HG03045 (cell line): ENCODE data around the gene S1PR1.
"Not testable (repeated sequence)": the region's sequence is repeated elsewhere in the genome, so short reads cannot be mapped to it uniquely, and the experiment has no call there.

Experiments used
- ATAC-seq: cut with Tn5 transposase; IDR thresholded peaks from one replicate; pipeline ENCODE4 v1.9.1; 2021; ENCODE audit warnings: mild to moderate bottlenecking, moderate library complexity; ENCODE audit not compliant: unreplicated experiment

Gene S1PR1

DNA sequence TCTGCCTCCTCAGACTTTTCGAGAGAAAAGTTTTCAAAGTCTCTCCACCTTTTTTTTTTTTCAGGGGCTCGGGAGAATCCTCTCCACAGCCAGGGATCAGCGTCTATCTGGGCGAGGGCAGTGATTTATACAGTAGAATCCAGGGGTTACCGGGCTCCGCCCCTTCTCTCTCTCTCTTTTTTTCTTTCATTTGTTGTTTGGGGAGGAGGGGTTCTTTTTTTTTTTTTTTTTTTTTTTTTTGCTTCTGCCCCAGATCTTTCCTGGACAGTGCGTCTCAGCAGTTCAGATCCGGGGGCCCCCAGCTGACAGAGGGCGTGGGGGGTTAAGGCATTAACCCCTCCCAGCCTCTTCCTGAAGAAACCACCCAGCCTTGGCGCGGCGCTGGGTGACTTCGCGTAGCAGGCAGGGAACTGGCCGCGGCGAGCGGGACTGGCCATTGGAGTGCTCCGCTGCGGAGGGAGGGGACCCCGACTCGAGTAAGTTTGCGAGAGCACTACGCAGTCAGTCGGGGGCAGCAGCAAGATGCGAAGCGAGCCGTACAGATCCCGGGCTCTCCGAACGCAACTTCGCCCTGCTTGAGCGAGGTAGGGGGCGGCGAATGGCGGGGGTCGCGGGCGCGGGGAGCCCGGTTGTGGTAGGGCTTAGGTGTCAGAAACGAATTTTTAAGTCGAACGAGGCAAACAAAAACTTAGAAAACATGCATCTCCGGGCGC is at the start of gene S1PR1:
Gene S1PR1, plus strand, starts transcription at position 504 of the 713 bp plus-strand sequence. CDS start 1,966 bp downstream, outside the sequence.
- ATAC-seq: peak; percentile 29

DNA sequence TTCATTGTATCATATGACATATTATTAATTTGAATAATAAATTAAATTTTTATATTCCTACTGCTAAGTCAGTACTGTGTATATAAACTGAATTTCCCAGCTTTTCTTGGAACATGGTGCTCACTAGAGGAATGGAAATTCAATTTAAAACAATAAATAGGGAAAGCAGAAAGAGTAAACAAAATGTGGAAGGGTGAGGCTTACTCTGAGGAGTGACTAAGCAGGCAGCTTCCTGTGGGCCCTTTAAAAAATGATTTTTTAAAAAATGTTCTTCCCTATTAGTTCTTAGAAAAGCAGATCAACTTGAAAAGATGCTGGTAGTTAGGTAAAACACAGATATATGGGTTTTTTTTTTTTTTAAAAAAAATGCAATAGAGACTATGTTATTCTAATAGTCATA is 49.5 kb upstream of the S1PR1 start:
- ATAC-seq: no peak

DNA sequence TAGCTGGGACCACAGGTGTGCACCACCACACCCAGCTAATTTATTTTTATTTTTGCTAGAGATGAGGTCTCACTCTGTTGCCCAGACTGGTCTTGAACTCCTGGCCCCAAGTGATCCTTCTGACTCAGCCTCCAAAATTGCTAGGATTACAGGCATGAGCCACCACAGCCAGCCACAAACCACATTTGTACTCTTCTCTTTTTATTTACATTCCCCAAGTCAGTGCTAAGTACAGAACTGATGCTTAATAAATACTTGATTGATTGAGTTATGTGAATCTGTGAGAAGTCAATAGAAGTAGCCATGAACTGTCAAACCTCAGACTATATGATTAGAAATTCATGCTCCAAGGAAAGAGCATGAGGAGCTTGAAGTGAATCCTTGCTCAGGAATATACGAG is 48.5 kb upstream of the S1PR1 start:
- ATAC-seq: no peak

DNA sequence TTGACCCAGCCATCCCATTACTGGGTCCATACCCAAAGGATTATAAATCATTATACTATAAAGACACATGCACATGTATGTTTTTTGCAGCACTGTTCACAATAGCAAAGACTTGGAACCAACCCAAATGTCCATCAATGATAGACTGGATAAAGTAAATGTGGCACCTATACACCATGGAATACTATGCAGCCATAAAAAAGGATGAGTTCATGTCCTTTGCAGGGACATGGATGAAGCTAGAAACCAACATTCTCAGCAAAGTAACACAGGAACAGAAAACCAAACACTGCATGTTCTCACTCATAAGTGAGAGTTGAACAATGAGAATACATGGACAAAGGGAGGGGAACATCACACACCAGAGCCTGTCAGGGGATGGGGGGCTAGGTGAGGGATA is 47.9 kb upstream of the S1PR1 start:
- ATAC-seq: not testable (repeated sequence)

DNA sequence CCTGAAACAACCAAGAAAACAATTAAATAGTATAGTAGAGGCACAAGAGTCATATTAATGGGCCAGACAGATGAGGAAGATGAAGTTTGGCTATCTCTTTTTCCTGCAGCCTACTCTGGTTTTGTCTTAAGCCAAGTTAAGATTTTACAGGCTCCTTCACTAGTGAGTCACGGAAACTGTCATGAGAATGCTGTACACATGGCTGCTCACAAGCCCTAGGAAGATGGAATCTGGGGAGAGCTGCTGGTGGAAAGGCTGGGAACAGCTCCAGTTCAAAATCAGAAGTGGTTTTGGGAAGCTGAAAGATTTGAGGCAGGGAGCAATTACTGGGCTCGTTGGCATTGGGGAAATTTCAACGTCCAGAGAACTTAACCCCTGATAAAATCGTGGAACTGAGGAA is 46.4 kb upstream of the S1PR1 start:
- no peak for ATAC-seq

GRCh38 chr1:101191049-101191448 is 45.8 kb upstream of the S1PR1 start:
- no peak for ATAC-seq

- no peak for ATAC-seq
Measured at GRCh38 chr1:101193733-101194169, 43.1 kb upstream of the S1PR1 start.

DNA sequence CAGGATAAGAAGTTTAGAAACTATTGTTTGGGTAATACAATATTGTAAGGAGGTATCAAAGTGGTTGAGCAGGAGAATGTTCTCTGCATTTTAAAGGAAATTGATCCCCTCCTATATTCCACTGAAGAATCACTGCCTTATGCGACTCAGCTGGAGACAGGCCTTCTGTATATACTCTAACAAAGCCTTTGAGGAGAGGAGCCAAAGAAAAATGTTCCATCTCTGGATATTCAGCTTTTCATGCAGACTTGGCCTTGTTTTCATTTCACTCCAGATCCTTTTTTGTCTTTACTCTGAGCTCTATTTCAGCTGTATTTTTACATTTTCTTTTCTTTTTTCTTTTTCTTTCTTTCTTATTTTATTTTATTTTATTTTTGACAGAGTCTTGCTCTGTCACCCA is 42.1 kb upstream of the S1PR1 start:
- no peak for ATAC-seq

DNA sequence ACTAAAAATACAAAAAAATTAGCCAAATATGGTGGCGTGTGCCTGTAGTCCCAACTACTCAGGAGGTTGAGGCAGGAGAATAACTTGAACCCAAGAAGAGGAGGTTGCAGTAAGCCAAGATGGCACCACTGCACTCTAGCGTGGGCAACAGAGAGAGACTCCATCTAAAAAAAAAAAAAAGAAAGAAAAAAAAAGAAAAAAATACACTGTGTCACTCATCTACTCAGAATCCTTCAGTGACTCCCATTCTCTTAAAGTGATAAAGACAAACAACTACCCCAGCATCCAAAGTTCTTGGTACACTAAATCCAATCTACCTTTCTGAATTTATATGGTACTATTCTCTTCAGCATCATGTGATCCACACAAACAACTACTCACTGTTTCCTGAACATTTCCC is 40.2 kb upstream of the S1PR1 start:
- ATAC-seq: no peak

DNA sequence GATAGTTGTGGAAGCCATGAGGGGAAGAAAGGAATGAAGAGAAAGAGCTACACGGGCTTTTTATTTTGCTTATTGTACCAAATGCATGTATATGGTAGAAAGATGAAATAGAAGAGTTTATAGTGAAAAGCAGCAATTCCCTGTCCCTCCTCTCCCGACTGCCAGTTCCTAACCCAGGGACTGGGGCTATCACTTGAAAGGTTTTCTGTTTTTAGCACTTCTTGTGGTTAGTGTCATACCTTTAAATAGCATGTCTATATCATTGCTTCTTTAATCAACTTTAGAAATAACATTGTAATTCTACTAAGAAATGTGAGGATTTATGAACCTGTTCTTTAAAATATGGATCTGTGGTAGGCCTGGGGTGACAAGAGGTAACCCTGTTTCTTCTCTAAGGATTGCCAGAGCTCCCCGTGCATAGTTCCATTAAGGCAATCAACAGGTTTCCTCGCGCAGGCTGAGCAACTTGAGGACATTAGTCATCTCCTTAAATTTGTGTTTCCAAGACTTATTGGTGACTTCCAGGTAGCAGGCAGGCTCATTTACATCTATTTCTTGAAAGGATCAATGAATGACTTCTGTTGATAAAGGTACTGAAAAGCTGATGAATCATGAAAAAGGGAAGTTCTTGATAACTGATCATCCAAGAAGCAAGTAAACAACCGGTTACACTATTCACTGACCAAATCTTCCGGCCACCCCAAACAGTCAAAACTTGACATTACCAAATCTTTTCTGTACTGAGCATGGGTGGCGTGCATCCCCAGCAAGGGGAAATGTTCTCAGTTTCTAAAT is 37.8 kb upstream of the S1PR1 start:
- peak; percentile 90 for ATAC-seq

GRCh38 chr1:101199637-101199982 is 37.2 kb upstream of the S1PR1 start:
- no peak for ATAC-seq

DNA sequence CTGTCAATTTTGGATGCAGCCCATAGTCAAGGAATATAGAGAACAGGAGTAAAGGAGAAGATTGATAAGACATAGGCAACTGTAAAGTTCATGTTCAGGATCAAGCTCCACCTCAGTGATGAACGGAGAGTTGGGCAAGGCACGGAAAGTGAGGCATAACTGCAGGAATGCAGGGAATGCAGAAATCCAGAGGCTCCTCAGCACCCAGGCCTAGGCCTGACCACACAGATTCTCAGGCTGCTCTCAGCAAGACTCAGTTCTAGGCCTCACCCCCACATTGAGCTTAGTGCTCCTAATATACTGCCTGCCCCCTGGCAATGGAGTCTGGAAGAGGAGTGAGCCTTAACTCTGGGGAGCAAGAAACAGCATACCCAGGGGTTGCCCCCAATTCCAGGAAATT is 36.3 kb upstream of the S1PR1 start:
- ATAC-seq: no peak

DNA sequence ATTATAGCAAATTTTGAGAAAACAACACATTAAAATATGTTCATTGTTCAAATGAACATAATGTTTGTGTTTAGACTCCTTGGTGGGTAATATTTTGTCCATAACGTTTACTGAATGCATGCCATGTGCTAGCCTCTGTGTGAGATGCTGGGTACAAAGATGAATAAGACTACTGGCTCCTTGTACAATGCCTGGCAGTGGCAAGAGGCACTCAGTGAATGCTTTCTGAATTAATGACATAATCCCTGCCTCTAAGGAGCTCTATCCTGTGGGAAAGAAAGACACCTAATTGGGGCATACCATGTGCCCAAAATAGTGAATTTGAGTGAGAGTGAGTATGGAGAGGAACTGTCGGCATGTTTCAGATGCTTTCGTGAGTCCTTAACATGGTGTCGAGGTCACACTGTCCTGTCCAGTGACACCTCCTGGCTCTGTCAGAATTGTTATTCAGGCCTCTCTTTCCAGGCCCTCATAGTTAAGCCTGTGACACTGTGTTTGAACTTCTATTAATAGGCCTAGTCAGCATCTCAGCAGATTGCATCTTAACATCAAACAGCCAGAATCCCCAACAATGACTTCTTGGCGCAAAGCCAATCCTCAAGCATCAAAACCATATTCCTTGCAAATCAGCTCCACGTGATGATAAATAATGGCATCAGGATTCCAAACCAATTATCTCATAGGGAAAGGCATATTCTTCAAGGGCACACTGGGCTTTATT is 32.8 kb upstream of the S1PR1 start:
- ATAC-seq: no peak

DNA sequence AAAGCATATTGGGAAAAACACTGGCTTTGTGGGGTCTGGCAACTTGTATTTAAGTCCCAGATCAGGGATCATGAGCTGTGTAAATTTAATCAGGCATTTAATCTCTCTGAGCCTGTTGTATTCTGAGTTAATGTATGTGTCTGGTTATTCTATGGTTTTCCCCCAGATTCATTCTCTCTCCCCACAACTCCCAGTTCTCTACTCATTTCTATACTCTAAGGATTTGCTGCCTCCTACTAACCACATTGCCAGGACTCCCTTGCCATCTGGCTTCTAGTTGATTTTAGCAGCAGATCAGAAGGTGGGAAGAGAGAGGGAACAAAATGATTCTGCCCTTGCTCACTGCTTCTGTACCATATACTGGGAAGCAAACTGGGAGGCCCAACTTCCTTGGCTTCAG is 31.4 kb upstream of the S1PR1 start:
- ATAC-seq: no peak

- ATAC-seq: not testable (repeated sequence)
Measured at GRCh38 chr1:101206139-101206538, 30.7 kb upstream of the S1PR1 start.

- ATAC-seq: not testable (repeated sequence)
Measured at GRCh38 chr1:101207271-101207670, 29.5 kb upstream of the S1PR1 start.

- ATAC-seq: no peak
Measured at GRCh38 chr1:101207891-101208290, 28.9 kb upstream of the S1PR1 start.

- no peak for ATAC-seq
Measured at GRCh38 chr1:101215363-101216011, 21.3 kb upstream of the S1PR1 start.

DNA sequence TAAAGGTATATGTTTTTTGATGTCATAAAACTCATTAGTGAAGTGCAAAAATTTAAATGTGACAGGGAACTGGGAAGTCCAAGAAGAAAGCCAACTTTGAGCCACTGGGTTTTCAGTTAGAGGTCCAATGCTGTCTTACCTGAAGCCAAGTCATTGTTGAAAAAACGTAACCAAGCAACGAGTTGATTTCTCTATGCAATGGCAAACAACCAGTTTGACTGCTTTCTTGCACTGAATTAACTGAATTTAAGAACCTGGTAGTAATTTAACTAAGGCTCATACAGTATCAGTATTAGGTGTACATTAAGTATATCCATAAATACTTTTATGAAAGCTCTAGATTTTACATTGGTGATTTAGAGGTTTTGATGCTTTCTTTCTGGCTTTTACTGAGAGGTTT is 20.2 kb upstream of the S1PR1 start:
- ATAC-seq: no peak

DNA sequence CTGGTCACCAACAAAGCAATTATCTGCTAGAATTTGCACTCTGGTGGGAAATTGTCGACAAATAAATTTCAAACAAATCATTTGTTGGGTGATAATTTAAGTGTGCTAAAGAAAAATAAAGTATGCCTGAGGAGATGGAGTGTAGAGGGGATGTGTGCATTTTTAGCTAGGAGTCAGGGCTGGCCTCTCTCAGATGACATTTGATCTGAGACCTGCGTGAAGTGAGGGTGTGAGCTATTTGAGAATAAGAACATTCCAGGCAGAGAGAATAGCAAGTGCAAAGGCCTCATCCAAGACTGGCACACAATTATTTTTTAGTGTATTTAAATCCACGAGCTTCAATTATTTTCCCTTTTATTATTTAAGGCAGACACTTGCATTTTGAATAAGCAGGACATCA is 19.7 kb upstream of the S1PR1 start:
- ATAC-seq: no peak

DNA sequence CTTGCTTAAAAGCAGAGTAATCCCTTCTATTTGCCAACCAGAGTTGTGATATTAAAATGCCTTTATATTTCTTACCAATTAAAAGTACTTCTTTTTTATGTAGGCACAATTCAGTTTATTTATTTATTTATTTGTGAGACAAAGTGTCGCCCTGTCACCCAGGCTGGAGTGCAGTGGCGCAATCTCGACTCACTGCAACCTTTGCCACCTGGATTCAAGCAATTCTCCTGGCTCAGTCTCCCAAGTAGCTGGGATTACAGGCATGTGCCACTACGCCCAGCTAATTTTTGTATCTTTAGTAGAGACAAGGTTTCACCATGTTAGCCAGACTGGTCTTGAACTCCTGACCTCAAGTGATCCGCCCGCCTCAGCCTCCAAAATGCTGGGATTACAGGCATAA is 17.9 kb upstream of the S1PR1 start:
- ATAC-seq: not testable (repeated sequence)
